Epidermal melanocyte (primary cell): ENCODE results near the gene ESPNL.
"Not testable (repeated sequence)": the region's sequence is repeated elsewhere in the genome, so short reads cannot be mapped to it uniquely, and the experiment has no call there.

ENCODE experiments used
- DNase-seq: peaks from one replicate; pipeline ENCODE4 v3.0.0; 2011; ENCODE audit warnings: low spot score; ENCODE audit not compliant: insufficient read length

Gene ESPNL

GRCh38 chr2:238169708-238170251 lies 69.6 kb downstream of the ESPNL start:
- DNase-seq = no peak

- no peak for DNase-seq
These were observed 70.4 kb downstream of the ESPNL start for GRCh38 chr2:238170386-238171071.

GRCh38 chr2:238171072-238171431 lies 70.9 kb downstream of the ESPNL start:
- DNase-seq = not testable (repeated sequence)

GRCh38 chr2:238171575-238172187 lies 71.5 kb downstream of the ESPNL start:
- DNase-seq = no peak

- DNase-seq = no peak
These were observed 72.3 kb downstream of the ESPNL start for GRCh38 chr2:238172439-238172838.

- no peak for DNase-seq
These were observed 73.6 kb downstream of the ESPNL start for GRCh38 chr2:238173692-238174091.

- no peak for DNase-seq
These were observed 74.2 kb downstream of the ESPNL start for GRCh38 chr2:238174291-238174690.

- no peak for DNase-seq
These were observed 74.6 kb downstream of the ESPNL start for GRCh38 chr2:238174701-238175100.

- no peak for DNase-seq
These were observed 76.5 kb downstream of the ESPNL start for GRCh38 chr2:238176613-238177012.

GRCh38 chr2:238180554-238180953 lies 80.4 kb downstream of the ESPNL start:
- no peak for DNase-seq

- no peak for DNase-seq
These were observed 82.2 kb downstream of the ESPNL start for GRCh38 chr2:238182362-238182761.
